A549 (cell line): ENCODE measurements around the gene DPM3. TPM values are rescaled to one million over a fixed set of nuclear protein-coding genes. Genes with fewer than 3 reads are reported as not detected.
A peak's percentile ranks its signal among the peaks of the same experiment; 100 is the strongest.

ENCODE experiments used
- ATAC-seq, 2 experiments: fragments of 200-7000 bp in 1 of 2; fragments of >200 bp in 1 of 2; cut with Nextera tagmentation in 1 of 2; cut with Tn5 transposase in 1 of 2; 3 replicates each; pipeline versions ENCODE4 v1.8.0 to v1.9.1; 2018 to 2020; ENCODE audit warnings: mild to moderate bottlenecking in 1 of 2, moderate library complexity in 1 of 2
- CTCF ChIA-PET: fragments of 300-600 bp; sonication (Branson Sonifier 250); formaldehyde crosslinking; extraction: SDS; loops from one replicate; lab custom pipeline; 2021; ENCODE audit warnings: antibody characterized with exemption, inconsistent platforms; lab: Yijun Ruan, JAX
- POLR2A ChIA-PET: fragments of 350-600 bp; formaldehyde crosslinking; extraction: SDS; loops from one replicate; lab custom pipeline; 2021; ENCODE audit warnings: antibody characterized with exemption, inconsistent platforms; lab: Yijun Ruan, JAX
- DNase-seq, 2 experiments: peaks; one replicate each; pipeline versions ENCODE4 v3.0.0 to v3.0.0-alpha.2; 2011 to 2016; ENCODE audit warnings: low read depth in 1 of 2, low spot score in 1 of 2
- FAIRE-seq: peaks from 2 replicates; lab custom pipeline; 2011; peaks lifted over from hg19 to GRCh38; lab: Jason Lieb, UNC
- H3K27ac ChIP-seq, 2 experiments: fragments of >200 bp; sonication (Bioruptor Twin); formaldehyde crosslinking; 3 replicates each; pipeline ENCODE4 v1.5.1; 2016 to 2017
- H3K4me1 ChIP-seq: fragments of >200 bp; sonication (Bioruptor Twin); formaldehyde crosslinking; 3 replicates; pipeline ENCODE4 v1.6.1; 2016
- H3K4me2 ChIP-seq: fragments of >200 bp; sonication (Bioruptor Twin); formaldehyde crosslinking; 3 replicates; pipeline ENCODE4 v1.6.1; 2016
- H3K4me3 ChIP-seq: fragments of >200 bp; sonication (Bioruptor Twin); formaldehyde crosslinking; 3 replicates; pipeline ENCODE4 v1.5.1; 2016
- H3K9me3 ChIP-seq: fragments of >200 bp; sonication (Bioruptor Twin); formaldehyde crosslinking; 3 replicates; pipeline ENCODE4 v1.6.1; 2016
- BHLHE40 ChIP-seq: IDR thresholded peaks from 2 replicates; pipeline ENCODE4 v1.6.1; 2012; ENCODE audit warnings: low read depth, low read length, inconsistent platforms
- CBX2 ChIP-seq: fragments of 200-600 bp; sonication (generic); IDR thresholded peaks from 2 replicates; pipeline ENCODE4 v1.6.1; 2016; ENCODE audit warnings: low read depth, mild to moderate bottlenecking, borderline replicate concordance
- CEBPB ChIP-seq, 2 experiments: fragments of >200 bp in 1 of 2; sonication (Bioruptor Twin) in 1 of 2; formaldehyde crosslinking in 1 of 2; IDR thresholded peaks; 2 replicates each; pipeline ENCODE4 v1.6.1; 2012 to 2016
- CHD2 ChIP-seq: fragments of 150-350 bp; IDR thresholded peaks from 2 replicates; pipeline ENCODE4 v1.6.1; 2014; ENCODE audit warnings: low read length; ENCODE audit not compliant: partially characterized antibody
- EHF ChIP-seq: fragments of 250-450 bp; sonication (Bioruptor Pico); IDR thresholded peaks from 2 replicates; pipeline ENCODE4 v1.5.0; 2020; ENCODE audit warnings: mild to moderate bottlenecking
- EP300 ChIP-seq, 2 experiments: fragments of >200 bp; sonication (Bioruptor Twin); formaldehyde crosslinking; IDR thresholded peaks; 2 replicates in 1 of 2; 3 replicates in 1 of 2; pipeline ENCODE4 v1.6.1; 2016 to 2017
- FOXS1 ChIP-seq: fragments of 250-450 bp; sonication (Bioruptor Pico); IDR thresholded peaks from 2 replicates; pipeline ENCODE4 v1.5.0; 2020; ENCODE audit warnings: mild to moderate bottlenecking, moderate library complexity
- HOXB13 ChIP-seq: fragments of 250-450 bp; sonication (Bioruptor Pico); IDR thresholded peaks from 2 replicates; pipeline ENCODE4 v1.5.0; 2020; ENCODE audit warnings: low read depth, mild to moderate bottlenecking, moderate library complexity
- HOXB5 ChIP-seq: fragments of 250-450 bp; sonication (Bioruptor Pico); IDR thresholded peaks from 2 replicates; pipeline ENCODE4 v1.5.0; 2020; ENCODE audit warnings: mild to moderate bottlenecking, moderate library complexity
- JUN ChIP-seq, 2 experiments: fragments of >200 bp; sonication (Bioruptor Twin); formaldehyde crosslinking; IDR thresholded peaks; 2 replicates in 1 of 2; 3 replicates in 1 of 2; pipeline ENCODE4 v1.6.1; 2016 to 2017
- MAFK ChIP-seq: fragments of 450-650 bp; IDR thresholded peaks from 2 replicates; pipeline ENCODE4 v1.6.1; 2014; ENCODE audit not compliant: partially characterized antibody
- MAZ ChIP-seq: fragments of 150-350 bp; IDR thresholded peaks from 2 replicates; pipeline ENCODE4 v1.6.1; 2014; ENCODE audit warnings: antibody characterized with exemption, low read depth, low read length, borderline replicate concordance
- MYC ChIP-seq: IDR thresholded peaks from 2 replicates; pipeline ENCODE4 v1.6.1; 2012; ENCODE audit warnings: mild to moderate bottlenecking, inconsistent platforms, low read length, improper control_type of control experiment, borderline replicate concordance
- POLR2A ChIP-seq: IDR thresholded peaks from 2 replicates; pipeline ENCODE4 v1.6.1; 2012; ENCODE audit warnings: mild to moderate bottlenecking, low read length
- POLR2AphosphoS2 ChIP-seq: conservative IDR thresholded peaks from 2 replicates; pipeline ENCODE4 v1.6.1; 2012; ENCODE audit warnings: low read length, improper control_type of control experiment, inconsistent platforms
- RCOR1 ChIP-seq: fragments of 150-350 bp; IDR thresholded peaks from 2 replicates; pipeline ENCODE4 v1.6.1; 2014; ENCODE audit warnings: antibody characterized with exemption, low read length, low read depth
- SREBF2 ChIP-seq: fragments of 450-650 bp; IDR thresholded peaks from 2 replicates; pipeline ENCODE4 v1.6.1; 2014; ENCODE audit warnings: mild to moderate bottlenecking, moderate library complexity
- TFCP2L1 ChIP-seq: fragments of 250-450 bp; sonication (Bioruptor Pico); IDR thresholded peaks from 2 replicates; pipeline ENCODE4 v1.5.0; 2021; ENCODE audit warnings: mild to moderate bottlenecking
- ZNF302 ChIP-seq: fragments of 250-450 bp; sonication (Bioruptor Pico); IDR thresholded peaks from 2 replicates; pipeline ENCODE4 v1.9.0; 2021; ENCODE audit warnings: inconsistent platforms, mild to moderate bottlenecking, moderate library complexity
- WGBS: methylation state at CpG from one replicate; pipeline ENCODE4 v1.1.6; 2017; ENCODE audit errors: missing lambda C conversion rate; 5-methylcytosine and 5-hydroxymethylcytosine counted together
- polyA plus RNA-seq, 4 experiments: library from polyadenylated mRNA; depleted of rRNA in 3 of 4; stranded (reverse); fragments of >200 nt; fragmentation: RNase III in 1 of 4; extraction: RNeasy Plus Mini Kit Qiagen cat#74134 plus additional on column Dnase treatment in 1 of 4; gene quantifications; 2 replicates in 3 of 4; 3 replicates in 1 of 4; pipeline ENCODE4 v1.2.3, GENCODE V29; 2011 to 2017
- TF ChIP-seq, protein P1 (sequence below): fragments of 250-450 bp; sonication (Bioruptor Pico); IDR thresholded peaks from 2 replicates; pipeline ENCODE4 v1.5.0; 2021; ENCODE audit warnings: mild to moderate bottlenecking, moderate library complexity, borderline replicate concordance
- TF ChIP-seq, protein P2 (sequence below): IDR thresholded peaks from 2 replicates; pipeline ENCODE4 v1.6.1; 2012
- TF ChIP-seq, protein P3 (sequence below): fragments of >200 bp; sonication (Bioruptor Twin); formaldehyde crosslinking; IDR thresholded peaks from 2 replicates; pipeline ENCODE4 v1.6.1; 2016
- TF ChIP-seq, protein P4 (sequence below): fragments of >200 bp; sonication (Bioruptor Twin); formaldehyde crosslinking; IDR thresholded peaks from 3 replicates; pipeline ENCODE4 v1.5.1; 2016

Gene DPM3
- polyA plus RNA-seq, 2 of the 4 experiments (the other 2 are of a cell fraction) = 22.8 to 80.3 TPM

DNA sequence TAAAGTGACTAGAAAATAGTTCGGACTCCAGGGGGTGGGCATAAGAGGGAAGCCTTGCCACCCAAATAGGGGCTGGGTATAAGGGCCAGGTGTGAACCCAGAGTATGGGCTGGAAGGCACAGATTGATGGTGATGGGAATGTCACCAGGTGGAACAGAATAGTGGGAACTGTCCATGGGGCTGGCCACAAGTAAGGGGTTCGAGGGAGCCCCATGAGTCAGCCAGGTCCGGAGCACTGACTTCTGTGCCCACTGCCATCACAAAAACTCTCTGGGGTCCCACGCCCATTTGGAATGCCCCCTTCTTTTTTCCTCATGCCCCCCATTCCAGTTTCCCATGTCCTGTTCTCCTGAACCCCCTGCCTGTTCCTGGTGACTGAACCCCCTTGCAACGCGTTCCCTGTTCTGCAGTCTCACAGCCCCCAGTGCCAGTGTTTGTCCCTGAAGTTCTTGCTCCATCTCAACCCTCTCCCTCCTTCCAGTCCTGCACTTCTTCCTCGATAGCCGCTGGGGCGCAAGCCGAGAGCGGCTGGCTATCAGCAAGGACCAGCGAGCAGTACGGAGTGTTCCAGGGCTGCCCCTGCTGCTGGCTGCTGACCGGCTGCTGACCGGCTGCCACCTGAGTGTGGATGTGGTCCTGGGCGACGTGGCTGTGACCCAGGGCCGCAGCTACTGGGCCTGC, 41.2 kb upstream of the DPM3 start:
- H3K27ac ChIP-seq = no peak overlapping the region
- no peak overlapping the region for H3K4me3 ChIP-seq
- 84% methylated on average over 15 of the region's 18 CpGs for WGBS
- H3K4me1 ChIP-seq = peaks cover 6% of the 10 kb centered on the region
- no peak for ATAC-seq
- ChIA-PET CTCF (interaction anchor here (1.1 to 9.7 kb wide), 2 partner anchors 9 to 12 kb away, joined by 4 to 176 read pairs; partner anchors contain the start of gene KRTCAP2), POLR2A (no interaction called here)
- H3K9me3 ChIP-seq = no peaks in the 10 kb centered on the region
- no peak for TF ChIP-seq MAZ
- no peak for TF ChIP-seq SREBF2
- no peak for TF ChIP-seq RCOR1
- TF ChIP-seq POLR2AphosphoS2 = no peak
- no peak for TF ChIP-seq MAFK
- no peak for TF ChIP-seq HOXB13
- no peak for TF ChIP-seq TFCP2L1 (CRISPR knock-in tag)
- no peak overlapping the region for H3K4me2 ChIP-seq
- DNase-seq = no peak
- no peak for FAIRE-seq

DNA sequence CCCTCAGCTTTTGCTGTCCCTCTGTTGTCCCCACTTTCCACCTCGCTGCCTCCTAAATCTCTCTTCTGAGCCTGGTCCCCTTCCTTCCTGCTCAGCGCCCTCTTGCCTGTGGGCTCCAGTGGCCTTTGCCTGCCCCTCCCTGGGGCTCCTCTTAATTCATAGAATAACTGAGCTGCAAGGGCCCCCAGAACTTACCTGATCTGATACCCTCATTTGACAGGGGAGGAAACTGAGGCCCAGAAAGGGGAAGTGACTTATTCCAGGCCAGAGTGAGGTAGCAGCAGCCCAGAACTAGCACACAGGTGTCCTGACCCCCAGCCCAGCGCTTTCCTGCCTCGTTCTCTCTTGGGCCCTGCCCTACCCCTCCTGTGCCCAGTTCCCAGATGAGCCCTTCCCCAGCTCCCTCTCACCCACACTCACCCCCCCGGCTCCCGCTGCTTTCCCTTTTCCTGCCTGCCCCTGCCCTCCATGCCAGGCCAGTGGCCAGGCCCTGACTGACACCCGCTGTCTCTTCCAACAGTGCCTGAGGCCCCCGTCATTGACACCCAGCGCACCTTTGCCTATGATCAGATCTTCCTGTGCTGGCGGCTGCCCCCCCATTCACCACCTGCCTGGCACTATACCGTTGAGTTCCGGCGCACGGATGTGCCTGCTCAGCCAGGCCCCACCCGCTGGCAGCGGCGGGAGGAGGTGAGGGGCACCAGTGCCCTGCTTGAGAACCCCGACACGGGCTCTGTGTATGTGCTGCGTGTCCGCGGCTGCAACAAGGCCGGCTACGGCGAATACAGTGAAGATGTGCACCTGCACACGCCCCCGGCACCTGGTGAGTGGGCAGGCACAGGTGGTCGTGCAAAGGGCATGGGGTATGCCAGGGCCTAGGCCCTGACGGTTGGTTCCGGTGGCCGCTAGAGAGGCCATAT, 39.0 kb upstream of the DPM3 start:
- H3K4me3 ChIP-seq = no peak overlapping the region
- DNase-seq (no peak), FAIRE-seq (no peak), ATAC-seq (no peak)
- WGBS = 95% methylated on average over 24 of the region's 31 CpGs
- ChIA-PET POLR2A (interaction anchor here (2.4 kb wide), 1 partner anchor 14 kb away, joined by 9 read pairs; no protein-coding TSS in a partner anchor), CTCF (interaction anchor here (1.0 to 15.2 kb wide), 9 partner anchors 13 to 412 kb away, joined by 3 to 384 read pairs (median 4); no protein-coding TSS in a partner anchor)
- H3K4me1 ChIP-seq = peaks cover 10% of the 10 kb centered on the region
- H3K9me3 ChIP-seq = no peaks in the 10 kb centered on the region
- H3K4me2 ChIP-seq = no peak overlapping the region
- no peak overlapping the region for H3K27ac ChIP-seq
- TF ChIP-seq, protein P1, sequence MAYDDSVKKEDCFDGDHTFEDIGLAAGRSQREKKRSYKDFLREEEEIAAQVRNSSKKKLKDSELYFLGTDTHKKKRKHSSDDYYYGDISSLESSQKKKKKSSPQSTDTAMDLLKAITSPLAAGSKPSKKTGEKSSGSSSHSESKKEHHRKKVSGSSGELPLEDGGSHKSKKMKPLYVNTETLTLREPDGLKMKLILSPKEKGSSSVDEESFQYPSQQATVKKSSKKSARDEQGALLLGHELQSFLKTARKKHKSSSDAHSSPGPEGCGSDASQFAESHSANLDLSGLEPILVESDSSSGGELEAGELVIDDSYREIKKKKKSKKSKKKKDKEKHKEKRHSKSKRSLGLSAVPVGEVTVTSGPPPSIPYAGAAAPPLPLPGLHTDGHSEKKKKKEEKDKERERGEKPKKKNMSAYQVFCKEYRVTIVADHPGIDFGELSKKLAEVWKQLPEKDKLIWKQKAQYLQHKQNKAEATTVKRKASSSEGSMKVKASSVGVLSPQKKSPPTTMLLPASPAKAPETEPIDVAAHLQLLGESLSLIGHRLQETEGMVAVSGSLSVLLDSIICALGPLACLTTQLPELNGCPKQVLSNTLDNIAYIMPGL = no peak

DNA sequence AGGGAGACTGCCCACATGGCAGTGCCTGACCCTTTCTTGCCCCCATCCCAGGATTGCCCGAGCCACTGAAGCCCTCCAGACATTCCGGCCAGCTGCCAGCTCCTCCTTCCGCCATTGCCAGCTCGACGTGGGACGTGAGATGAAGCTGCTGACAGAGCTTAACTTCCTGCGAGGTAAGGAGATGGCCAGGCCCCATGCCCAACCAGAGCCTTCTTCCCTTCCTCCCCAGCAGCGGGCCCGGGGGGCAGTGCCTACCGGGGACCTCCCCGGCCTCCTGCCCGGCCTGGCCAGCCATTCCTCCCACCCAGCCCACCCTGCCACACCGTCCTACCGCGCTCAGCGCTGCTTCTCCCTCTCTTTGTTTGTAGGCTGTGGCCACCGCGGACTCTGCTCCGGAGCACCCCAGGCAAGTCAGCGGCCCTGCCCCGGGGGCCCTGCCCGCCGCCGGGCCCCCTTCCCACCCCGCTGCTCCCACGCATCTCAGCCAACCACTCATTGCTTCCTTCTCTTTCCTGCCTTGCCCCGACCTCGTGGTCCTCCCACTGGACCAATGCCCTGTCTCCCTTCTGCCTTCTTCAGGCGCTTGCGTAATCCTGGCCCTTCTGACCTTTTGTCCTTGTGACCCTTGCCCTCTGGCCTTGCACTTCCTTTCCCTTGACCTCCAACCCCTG, 38.2 kb upstream of the DPM3 start:
- peaks cover 13% of the 10 kb centered on the region for H3K4me1 ChIP-seq
- no peak for TF ChIP-seq POLR2AphosphoS2
- peak; percentile 39 to 64; a peak in 3 of 4 replicates for TF ChIP-seq CEBPB (IDR thresholded peaks at IDR 0.05)
- ATAC-seq (no peak), FAIRE-seq (no peak), DNase-seq (no peak)
- H3K9me3 ChIP-seq = no peaks in the 10 kb centered on the region
- H3K27ac ChIP-seq = no peak overlapping the region
- ChIA-PET CTCF (interaction anchor here (1.0 to 15.2 kb wide), 10 partner anchors 12 to 413 kb away, joined by 3 to 384 read pairs (median 4); no protein-coding TSS in a partner anchor), POLR2A (interaction anchor here (2.4 kb wide), 1 partner anchor 15 kb away, joined by 9 read pairs; no protein-coding TSS in a partner anchor)
- no peak overlapping the region for H3K4me2 ChIP-seq
- WGBS = 84% methylated on average over 20 of the region's 30 CpGs
- H3K4me3 ChIP-seq = no peak overlapping the region

DNA sequence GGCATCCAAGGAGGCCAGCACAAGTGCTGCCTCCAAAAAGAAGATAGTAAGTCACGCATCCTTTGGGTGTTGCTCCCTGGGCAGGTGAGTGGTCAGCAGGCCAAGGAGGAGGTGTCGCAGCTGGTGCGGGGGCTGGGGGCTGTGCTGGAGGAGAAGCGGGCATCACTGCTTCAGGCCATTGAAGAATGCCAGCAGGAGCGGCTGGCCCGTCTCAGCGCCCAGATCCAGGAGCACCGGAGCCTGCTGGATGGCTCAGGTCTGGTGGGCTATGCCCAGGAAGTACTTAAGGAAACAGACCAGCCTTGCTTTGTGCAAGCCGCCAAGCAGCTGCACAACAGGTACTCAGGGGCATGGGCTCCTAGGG, 37.6 kb upstream of the DPM3 start:
- WGBS = 88% methylated on average over 9 of the region's 9 CpGs
- H3K4me3 ChIP-seq = no peak overlapping the region
- H3K27ac ChIP-seq = no peak overlapping the region
- H3K4me1 ChIP-seq = peaks cover 13% of the 10 kb centered on the region
- FAIRE-seq (no peak), DNase-seq (no peak), ATAC-seq (no peak)
- ChIA-PET CTCF (interaction anchor here (0.8 to 15.2 kb wide), 11 partner anchors 8 to 413 kb away, joined by 3 to 384 read pairs (median 4); partner anchors contain the start of gene DPM3), POLR2A (interaction anchor here (2.4 kb wide), 1 partner anchor 16 kb away, joined by 9 read pairs; no protein-coding TSS in a partner anchor)
- H3K4me2 ChIP-seq = no peak overlapping the region
- H3K9me3 ChIP-seq = no peaks in the 10 kb centered on the region
- no peak for TF ChIP-seq CHD2
- TF ChIP-seq MYC = no peak
- TF ChIP-seq, protein P2, sequence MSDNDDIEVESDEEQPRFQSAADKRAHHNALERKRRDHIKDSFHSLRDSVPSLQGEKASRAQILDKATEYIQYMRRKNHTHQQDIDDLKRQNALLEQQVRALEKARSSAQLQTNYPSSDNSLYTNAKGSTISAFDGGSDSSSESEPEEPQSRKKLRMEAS = no peak
- TF ChIP-seq JUN (IDR thresholded peaks at IDR 0.05) = no peak
- no peak for TF ChIP-seq ZNF302
- no peak for TF ChIP-seq CBX2
- TF ChIP-seq POLR2A = no peak
- TF ChIP-seq BHLHE40 = no peak
- no peak for TF ChIP-seq FOXS1 (CRISPR knock-in tag)
- TF ChIP-seq, protein P3, sequence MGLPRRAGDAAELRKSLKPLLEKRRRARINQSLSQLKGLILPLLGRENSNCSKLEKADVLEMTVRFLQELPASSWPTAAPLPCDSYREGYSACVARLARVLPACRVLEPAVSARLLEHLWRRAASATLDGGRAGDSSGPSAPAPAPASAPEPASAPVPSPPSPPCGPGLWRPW = no peak
- no peak for TF ChIP-seq EP300 (IDR thresholded peaks at IDR 0.05)
- no peak for TF ChIP-seq HOXB5 (CRISPR knock-in tag)
- no peak for TF ChIP-seq HOXB13
- TF ChIP-seq CEBPB (IDR thresholded peaks at IDR 0.05) = no peak
- TF ChIP-seq MAFK = no peak
- no peak for TF ChIP-seq EHF (CRISPR knock-in tag)
- TF ChIP-seq, protein P4, sequence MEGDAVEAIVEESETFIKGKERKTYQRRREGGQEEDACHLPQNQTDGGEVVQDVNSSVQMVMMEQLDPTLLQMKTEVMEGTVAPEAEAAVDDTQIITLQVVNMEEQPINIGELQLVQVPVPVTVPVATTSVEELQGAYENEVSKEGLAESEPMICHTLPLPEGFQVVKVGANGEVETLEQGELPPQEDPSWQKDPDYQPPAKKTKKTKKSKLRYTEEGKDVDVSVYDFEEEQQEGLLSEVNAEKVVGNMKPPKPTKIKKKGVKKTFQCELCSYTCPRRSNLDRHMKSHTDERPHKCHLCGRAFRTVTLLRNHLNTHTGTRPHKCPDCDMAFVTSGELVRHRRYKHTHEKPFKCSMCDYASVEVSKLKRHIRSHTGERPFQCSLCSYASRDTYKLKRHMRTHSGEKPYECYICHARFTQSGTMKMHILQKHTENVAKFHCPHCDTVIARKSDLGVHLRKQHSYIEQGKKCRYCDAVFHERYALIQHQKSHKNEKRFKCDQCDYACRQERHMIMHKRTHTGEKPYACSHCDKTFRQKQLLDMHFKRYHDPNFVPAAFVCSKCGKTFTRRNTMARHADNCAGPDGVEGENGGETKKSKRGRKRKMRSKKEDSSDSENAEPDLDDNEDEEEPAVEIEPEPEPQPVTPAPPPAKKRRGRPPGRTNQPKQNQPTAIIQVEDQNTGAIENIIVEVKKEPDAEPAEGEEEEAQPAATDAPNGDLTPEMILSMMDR = no peak
- TF ChIP-seq SREBF2 = no peak
